GM23338 (cell line): ENCODE measurements around the gene ALDH1B1. TPM values are rescaled to one million over a fixed set of nuclear protein-coding genes. Genes with fewer than 3 reads are reported as not detected.

ENCODE experiments used
- ATAC-seq: fragments of 200-7000 bp; cut with Tn5 transposase; 3 replicates; pipeline ENCODE4 v1.9.1; 2020
- DNase-seq: peaks from one replicate; pipeline ENCODE4 v3.0.0-alpha.2; 2015; ENCODE audit warnings: low spot score
- H2AFZ ChIP-seq: fragments of 200-600 bp; sonication (generic); 2 replicates; pipeline ENCODE4 v1.8.0; 2016; ENCODE audit warnings: antibody characterized with exemption, mild to moderate bottlenecking, moderate library complexity
- H3F3A ChIP-seq: fragments of 200-600 bp; sonication (generic); replicated peaks from 2 replicates; pipeline ENCODE4 v1.8.0; 2017; ENCODE audit warnings: antibody characterized with exemption, mixed run types, low read depth
- H3K27ac ChIP-seq: fragments of 200-600 bp; sonication (generic); 2 replicates; pipeline ENCODE4 v1.6.1; 2016; ENCODE audit warnings: low read depth
- H3K27me3 ChIP-seq: fragments of 200-600 bp; sonication (generic); 2 replicates; pipeline ENCODE4 v1.8.0; 2016; ENCODE audit warnings: mild to moderate bottlenecking, mixed run types, moderate library complexity; ENCODE audit not compliant: insufficient read depth
- H3K36me3 ChIP-seq: fragments of 200-600 bp; sonication (generic); 2 replicates; pipeline ENCODE4 v1.8.0; 2016; ENCODE audit warnings: mild to moderate bottlenecking; ENCODE audit not compliant: insufficient read depth
- H3K4me1 ChIP-seq: fragments of 200-600 bp; sonication (generic); 2 replicates; pipeline ENCODE4 v1.8.0; 2016; ENCODE audit warnings: mild to moderate bottlenecking, moderate library complexity; ENCODE audit not compliant: insufficient read depth
- H3K4me2 ChIP-seq: fragments of 200-600 bp; sonication (generic); 2 replicates; pipeline ENCODE4 v1.7.1; 2017; ENCODE audit warnings: mixed run types
- H3K4me3 ChIP-seq: fragments of 200-600 bp; sonication (generic); 2 replicates; pipeline ENCODE4 v1.6.1; 2016; ENCODE audit warnings: mixed run types
- H3K79me2 ChIP-seq: fragments of 200-600 bp; sonication (generic); replicated peaks from 2 replicates; pipeline ENCODE4 v1.8.0; 2017; ENCODE audit warnings: mild to moderate bottlenecking; ENCODE audit not compliant: insufficient read depth
- H3K9me2 ChIP-seq: fragments of 200-600 bp; sonication (generic); 2 replicates; pipeline ENCODE4 v1.8.0; 2017; ENCODE audit not compliant: insufficient read depth
- H4K20me1 ChIP-seq: fragments of 200-600 bp; sonication (generic); replicated peaks from 2 replicates; pipeline ENCODE4 v1.8.0; 2017; ENCODE audit warnings: mild to moderate bottlenecking; ENCODE audit not compliant: insufficient read depth
- H3K27ac Mint-ChIP-seq: 2 replicates; pipeline ENCODE4 v1.8.0; 2020; ENCODE audit warnings: inconsistent platforms, mild to moderate bottlenecking, moderate library complexity, mixed read lengths
- H3K27me3 Mint-ChIP-seq: 3 replicates; pipeline ENCODE4 v1.8.0; 2022; ENCODE audit warnings: low read depth, mild to moderate bottlenecking, moderate library complexity, mixed read lengths, inconsistent platforms; ENCODE audit not compliant: insufficient read depth, poor library complexity
- H3K36me3 Mint-ChIP-seq: 3 replicates; pipeline ENCODE4 v1.8.0; 2021; ENCODE audit warnings: low read depth, mild to moderate bottlenecking, inconsistent platforms, moderate library complexity, mixed read lengths
- H3K4me1 Mint-ChIP-seq: 3 replicates; pipeline ENCODE4 v1.8.0; 2020; ENCODE audit warnings: mild to moderate bottlenecking, inconsistent platforms, mixed read lengths
- H3K4me3 Mint-ChIP-seq: 3 replicates; pipeline ENCODE4 v1.8.0; 2021; ENCODE audit warnings: moderate library complexity, mild to moderate bottlenecking, inconsistent platforms, mixed read lengths
- H3K9me3 Mint-ChIP-seq: 3 replicates; pipeline ENCODE4 v1.8.0; 2020; ENCODE audit warnings: moderate library complexity, mild to moderate bottlenecking, inconsistent platforms, mixed read lengths
- CREB1 ChIP-seq: fragments of 250-450 bp; sonication (Bioruptor Pico); IDR thresholded peaks from 2 replicates; pipeline ENCODE4 v1.5.0; 2020; ENCODE audit warnings: low read depth, mild to moderate bottlenecking, moderate library complexity
- EZH2 ChIP-seq: fragments of 200-600 bp; sonication (generic); IDR thresholded peaks from one replicate; pipeline ENCODE4 v1.8.0; 2017; ENCODE audit warnings: antibody characterized with exemption, mild to moderate bottlenecking, low read depth; ENCODE audit not compliant: unreplicated experiment
- JUNB ChIP-seq: IDR thresholded peaks from one replicate; pipeline ENCODE4 v1.6.1; 2016; ENCODE audit warnings: antibody characterized with exemption; ENCODE audit not compliant: unreplicated experiment
- POLR2AphosphoS5 ChIP-seq: IDR thresholded peaks from 2 replicates; pipeline ENCODE4 v1.6.1; 2016; ENCODE audit warnings: antibody characterized with exemption, low read depth
- STAT1 ChIP-seq: IDR thresholded peaks from one replicate; pipeline ENCODE4 v1.6.1; 2016; ENCODE audit warnings: antibody characterized with exemption; ENCODE audit not compliant: unreplicated experiment
- polyA plus RNA-seq: library from polyadenylated mRNA; unstranded; fragments of >200 nt; fragmentation: Nextera tagmentation; extraction: Ambion mirVana; gene quantifications from 2 replicates; pipeline ENCODE4 v1.2.1, GENCODE V29; 2016
- total RNA-seq: library from RNA; depleted of rRNA; stranded (reverse); fragments of >200 nt; shearing (Covaris generic); gene quantifications from 2 replicates; pipeline ENCODE4 v1.2.3, GENCODE V29; 2014
- TF ChIP-seq, protein P1 (sequence below): fragments of 250-450 bp; sonication (Bioruptor Pico); IDR thresholded peaks from 2 replicates; pipeline ENCODE4 v1.5.0; 2020; ENCODE audit warnings: mild to moderate bottlenecking, moderate library complexity

The ALDH1B1 gene
- total and polyA plus RNA-seq, 2 experiments from 2014 or later: 37.5 to 74.8 TPM

GRCh38 chr9:38405785-38406184, 13.3 kb downstream of the ALDH1B1 start (continued):
- TF ChIP-seq, protein P1, sequence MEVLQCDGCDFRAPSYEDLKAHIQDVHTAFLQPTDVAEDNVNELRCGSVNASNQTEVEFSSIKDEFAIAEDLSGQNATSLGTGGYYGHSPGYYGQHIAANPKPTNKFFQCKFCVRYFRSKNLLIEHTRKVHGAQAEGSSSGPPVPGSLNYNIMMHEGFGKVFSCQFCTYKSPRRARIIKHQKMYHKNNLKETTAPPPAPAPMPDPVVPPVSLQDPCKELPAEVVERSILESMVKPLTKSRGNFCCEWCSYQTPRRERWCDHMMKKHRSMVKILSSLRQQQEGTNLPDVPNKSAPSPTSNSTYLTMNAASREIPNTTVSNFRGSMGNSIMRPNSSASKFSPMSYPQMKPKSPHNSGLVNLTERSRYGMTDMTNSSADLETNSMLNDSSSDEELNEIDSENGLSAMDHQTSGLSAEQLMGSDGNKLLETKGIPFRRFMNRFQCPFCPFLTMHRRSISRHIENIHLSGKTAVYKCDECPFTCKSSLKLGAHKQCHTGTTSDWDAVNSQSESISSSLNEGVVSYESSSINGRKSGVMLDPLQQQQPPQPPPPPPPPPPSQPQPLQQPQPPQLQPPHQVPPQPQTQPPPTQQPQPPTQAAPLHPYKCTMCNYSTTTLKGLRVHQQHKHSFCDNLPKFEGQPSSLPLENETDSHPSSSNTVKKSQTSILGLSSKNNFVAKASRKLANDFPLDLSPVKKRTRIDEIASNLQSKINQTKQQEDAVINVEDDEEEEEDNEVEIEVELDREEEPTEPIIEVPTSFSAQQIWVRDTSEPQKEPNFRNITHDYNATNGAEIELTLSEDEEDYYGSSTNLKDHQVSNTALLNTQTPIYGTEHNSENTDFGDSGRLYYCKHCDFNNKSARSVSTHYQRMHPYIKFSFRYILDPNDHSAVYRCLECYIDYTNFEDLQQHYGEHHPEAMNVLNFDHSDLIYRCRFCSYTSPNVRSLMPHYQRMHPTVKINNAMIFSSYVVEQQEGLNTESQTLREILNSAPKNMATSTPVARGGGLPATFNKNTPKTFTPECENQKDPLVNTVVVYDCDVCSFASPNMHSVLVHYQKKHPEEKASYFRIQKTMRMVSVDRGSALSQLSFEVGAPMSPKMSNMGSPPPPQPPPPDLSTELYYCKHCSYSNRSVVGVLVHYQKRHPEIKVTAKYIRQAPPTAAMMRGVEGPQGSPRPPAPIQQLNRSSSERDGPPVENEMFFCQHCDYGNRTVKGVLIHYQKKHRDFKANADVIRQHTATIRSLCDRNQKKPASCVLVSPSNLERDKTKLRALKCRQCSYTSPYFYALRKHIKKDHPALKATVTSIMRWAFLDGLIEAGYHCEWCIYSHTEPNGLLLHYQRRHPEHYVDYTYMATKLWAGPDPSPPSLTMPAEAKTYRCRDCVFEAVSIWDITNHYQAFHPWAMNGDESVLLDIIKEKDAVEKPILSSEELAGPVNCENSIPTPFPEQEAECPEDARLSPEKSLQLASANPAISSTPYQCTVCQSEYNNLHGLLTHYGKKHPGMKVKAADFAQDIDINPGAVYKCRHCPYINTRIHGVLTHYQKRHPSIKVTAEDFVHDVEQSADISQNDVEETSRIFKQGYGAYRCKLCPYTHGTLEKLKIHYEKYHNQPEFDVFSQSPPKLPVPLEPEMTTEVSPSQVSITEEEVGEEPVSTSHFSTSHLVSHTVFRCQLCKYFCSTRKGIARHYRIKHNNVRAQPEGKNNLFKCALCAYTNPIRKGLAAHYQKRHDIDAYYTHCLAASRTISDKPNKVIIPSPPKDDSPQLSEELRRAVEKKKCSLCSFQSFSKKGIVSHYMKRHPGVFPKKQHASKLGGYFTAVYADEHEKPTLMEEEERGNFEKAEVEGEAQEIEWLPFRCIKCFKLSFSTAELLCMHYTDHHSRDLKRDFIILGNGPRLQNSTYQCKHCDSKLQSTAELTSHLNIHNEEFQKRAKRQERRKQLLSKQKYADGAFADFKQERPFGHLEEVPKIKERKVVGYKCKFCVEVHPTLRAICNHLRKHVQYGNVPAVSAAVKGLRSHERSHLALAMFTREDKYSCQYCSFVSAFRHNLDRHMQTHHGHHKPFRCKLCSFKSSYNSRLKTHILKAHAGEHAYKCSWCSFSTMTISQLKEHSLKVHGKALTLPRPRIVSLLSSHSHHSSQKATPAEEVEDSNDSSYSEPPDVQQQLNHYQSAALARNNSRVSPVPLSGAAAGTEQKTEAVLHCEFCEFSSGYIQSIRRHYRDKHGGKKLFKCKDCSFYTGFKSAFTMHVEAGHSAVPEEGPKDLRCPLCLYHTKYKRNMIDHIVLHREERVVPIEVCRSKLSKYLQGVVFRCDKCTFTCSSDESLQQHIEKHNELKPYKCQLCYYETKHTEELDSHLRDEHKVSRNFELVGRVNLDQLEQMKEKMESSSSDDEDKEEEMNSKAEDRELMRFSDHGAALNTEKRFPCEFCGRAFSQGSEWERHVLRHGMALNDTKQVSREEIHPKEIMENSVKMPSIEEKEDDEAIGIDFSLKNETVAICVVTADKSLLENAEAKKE: no peak
- no peak for TF ChIP-seq JUNB

GRCh38 chr9:38406476-38407186, 14.1 kb downstream of the ALDH1B1 start:
- Mint-ChIP-seq H3K27ac (no peak overlapping the region), H3K36me3 (peaks cover 6% of the 10 kb centered on the region; the same call in 2 of the 3 replicates)
- ATAC-seq: no peak

DNA sequence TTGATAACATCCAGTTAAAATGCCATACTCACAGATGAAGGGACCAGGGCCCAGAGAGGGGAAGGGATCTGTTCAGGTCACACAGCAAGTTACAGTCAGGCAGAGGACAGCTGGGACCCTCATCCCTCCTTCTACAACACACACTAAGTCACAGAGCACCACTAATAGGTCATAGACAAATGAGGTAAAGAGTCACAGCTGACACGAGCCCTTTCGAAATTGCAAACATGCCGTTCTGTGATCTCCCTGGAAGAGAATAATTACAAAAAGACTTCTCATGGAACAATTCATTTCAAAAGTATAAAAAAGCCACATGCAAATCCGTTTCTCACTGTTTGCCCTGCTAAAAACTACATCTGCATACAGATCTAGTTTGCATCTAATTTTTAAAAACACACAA, 16.2 kb downstream of the ALDH1B1 start:
- H3K27ac Mint-ChIP-seq: no peak overlapping the region
- TF ChIP-seq STAT1: no peak
- TF ChIP-seq EZH2: no peak
- TF ChIP-seq CREB1 (CRISPR knock-in tag): no peak

More at GRCh38 chr9:38406476-38407186, 14.1 kb downstream of the ALDH1B1 start:
- TF ChIP-seq POLR2AphosphoS5 (no peak), JUNB (no peak), STAT1 (no peak)
- Histone ChIP-seq H3K4me2 (no peak overlapping the region), H3K9me2 (no peaks in the 10 kb centered on the region), H3K36me3 (no peaks in the 10 kb centered on the region), H3F3A (no peaks in the 10 kb centered on the region), H3K4me1 (no peaks in the 10 kb centered on the region), H3K27me3 (no peaks in the 10 kb centered on the region), H4K20me1 (no peaks in the 10 kb centered on the region), H3K27ac (no peak overlapping the region), H2AFZ (no peak overlapping the region), H3K4me3 (no peak overlapping the region), H3K79me2 (no peaks in the 10 kb centered on the region)
- Mint-ChIP-seq H3K4me3 (no peak overlapping the region), H3K27me3 (peaks cover 7% of the 10 kb centered on the region), H3K4me1 (peaks cover 5% of the 10 kb centered on the region), H3K9me3 (no peaks in the 10 kb centered on the region)
- DNase-seq: no peak

More for the DNA sequence above, 16.2 kb downstream of the ALDH1B1 start:
- no peak for ATAC-seq
- H3F3A ChIP-seq: no peaks in the 10 kb centered on the region
- no peak overlapping the region for H2AFZ ChIP-seq
- Mint-ChIP-seq H3K4me3 (no peak overlapping the region), H3K27me3 (peaks cover 2% of the 10 kb centered on the region), H3K9me3 (no peaks in the 10 kb centered on the region), H3K36me3 (peaks cover 6% of the 10 kb centered on the region; the same call in 2 of the 3 replicates), H3K4me1 (peaks cover 5% of the 10 kb centered on the region)
- no peaks in the 10 kb centered on the region for H3K36me3 ChIP-seq
- H3K4me2 ChIP-seq: no peak overlapping the region
- DNase-seq: no peak
- H3K4me3 ChIP-seq: no peak overlapping the region
- no peak overlapping the region for H3K27ac ChIP-seq
- no peaks in the 10 kb centered on the region for H4K20me1 ChIP-seq
- no peaks in the 10 kb centered on the region for H3K9me2 ChIP-seq
- H3K79me2 ChIP-seq: no peaks in the 10 kb centered on the region
- no peaks in the 10 kb centered on the region for H3K27me3 ChIP-seq
- H3K4me1 ChIP-seq: no peaks in the 10 kb centered on the region
